Stimulated activated CD4-positive, alpha-beta T cell treated with anti-CD3 and anti-CD28 coated beads, Interleukin-15, amount 100 ng/mL, for 24 hours (primary cell): ENCODE measurements around the gene MZF1.
"Not testable (repeated sequence)": the region's sequence is repeated elsewhere in the genome, so short reads cannot be mapped to it uniquely, and the experiment has no call there.

ENCODE experiments used
- DNase-seq: peaks from one replicate; pipeline ENCODE4 v3.0.0-alpha.2; 2020

Gene MZF1

DNA sequence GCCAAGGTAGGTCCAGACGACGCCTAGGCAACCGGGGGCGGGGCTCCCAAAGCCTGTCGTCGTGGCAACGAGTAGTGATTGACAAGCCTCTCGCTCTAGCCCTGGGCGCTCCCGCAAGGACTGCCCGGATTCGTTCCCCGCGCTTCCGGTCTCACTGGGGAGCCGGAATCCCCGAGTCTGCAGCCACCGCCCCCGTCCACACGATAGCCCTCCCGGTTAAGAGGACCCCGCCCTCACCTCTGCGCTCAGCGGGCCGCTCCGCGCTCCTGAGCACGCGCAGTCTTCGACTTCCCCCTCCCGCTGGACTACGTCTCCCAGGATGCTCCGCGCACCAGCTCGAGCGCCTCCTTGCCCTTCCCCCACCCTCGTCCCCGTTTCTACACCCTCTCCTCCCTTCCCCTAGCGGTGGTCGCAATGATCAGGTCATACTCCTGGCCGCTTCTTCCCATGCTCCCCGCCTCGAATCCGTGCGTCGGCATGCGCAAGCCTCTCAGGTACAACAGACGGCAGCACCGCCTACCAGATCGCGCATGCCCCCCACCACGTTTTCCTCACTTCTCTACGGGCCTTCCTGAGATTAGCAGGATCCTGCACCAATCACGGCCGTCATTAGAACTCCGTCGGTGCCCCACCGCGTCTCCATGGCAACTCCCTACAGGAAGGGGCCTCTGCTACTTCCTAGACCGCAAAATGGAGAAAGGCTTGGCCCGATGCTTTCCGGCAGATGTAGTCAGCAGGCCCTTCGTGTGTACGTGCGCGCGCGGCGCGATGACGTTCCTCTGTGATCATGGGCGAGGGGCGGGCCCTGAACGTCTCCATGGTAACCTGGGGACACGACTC lies at the start of gene MZF1:
TSS of gene MZF1 (minus strand) at position 518 of the 840 bp plus-strand sequence. CDS start 1,946 bp downstream, outside the sequence.
- DNase-seq = peak; percentile 100

DNA sequence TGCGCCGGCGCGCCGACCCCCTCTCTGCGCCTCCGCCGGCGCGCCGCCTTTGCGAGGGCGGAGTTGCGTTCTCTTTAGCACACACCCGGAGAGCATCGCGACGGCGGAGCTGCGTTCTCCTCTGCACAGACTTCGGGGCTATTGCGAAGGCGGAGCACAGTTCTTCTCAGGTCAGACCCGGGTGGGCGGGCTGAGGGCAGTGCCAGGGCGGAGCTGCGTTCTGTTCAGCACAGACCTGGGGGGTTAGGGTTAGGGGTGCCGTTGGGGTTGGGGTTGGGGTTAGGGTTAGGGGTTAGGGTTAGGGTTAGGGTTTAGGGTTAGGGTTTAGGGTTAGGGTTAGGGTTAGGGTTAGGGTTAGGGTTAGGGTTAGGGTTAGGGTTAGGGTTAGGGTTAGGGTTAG lies 34.1 kb upstream of the MZF1 start:
- DNase-seq = not testable (repeated sequence)

DNA sequence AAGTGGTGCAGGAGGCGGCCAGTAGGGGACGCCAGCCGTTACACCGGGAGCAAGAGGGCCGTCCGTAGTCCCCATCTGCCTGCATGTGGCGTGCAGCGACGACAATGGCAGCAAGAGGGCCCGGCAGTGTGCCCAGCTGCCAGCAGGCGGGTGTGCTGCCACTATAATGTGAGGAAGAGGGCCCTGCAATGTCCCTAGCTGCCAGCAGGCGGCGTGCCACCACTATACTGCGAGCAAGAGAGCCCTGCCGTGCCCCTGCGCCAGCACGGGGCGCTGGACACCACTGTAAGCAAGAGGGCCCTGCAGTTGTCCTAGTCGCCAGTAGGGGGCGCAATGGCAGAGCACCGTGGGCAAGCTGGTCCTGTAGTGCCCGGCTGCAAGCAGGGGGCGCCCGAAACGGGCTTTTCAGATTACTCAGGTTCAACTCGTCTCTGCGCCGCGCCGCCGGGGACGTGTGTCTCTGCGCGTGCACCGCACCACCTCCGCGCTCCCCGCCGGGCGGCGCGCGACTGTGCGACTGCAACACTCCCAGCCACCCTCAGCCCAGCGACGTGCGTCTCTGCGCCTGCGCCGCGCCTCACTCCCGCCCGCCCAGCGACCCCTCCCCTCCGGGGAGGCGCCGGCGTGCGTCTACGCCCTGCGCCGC lies 33.2 kb upstream of the MZF1 start:
- not testable (repeated sequence) for DNase-seq

DNA sequence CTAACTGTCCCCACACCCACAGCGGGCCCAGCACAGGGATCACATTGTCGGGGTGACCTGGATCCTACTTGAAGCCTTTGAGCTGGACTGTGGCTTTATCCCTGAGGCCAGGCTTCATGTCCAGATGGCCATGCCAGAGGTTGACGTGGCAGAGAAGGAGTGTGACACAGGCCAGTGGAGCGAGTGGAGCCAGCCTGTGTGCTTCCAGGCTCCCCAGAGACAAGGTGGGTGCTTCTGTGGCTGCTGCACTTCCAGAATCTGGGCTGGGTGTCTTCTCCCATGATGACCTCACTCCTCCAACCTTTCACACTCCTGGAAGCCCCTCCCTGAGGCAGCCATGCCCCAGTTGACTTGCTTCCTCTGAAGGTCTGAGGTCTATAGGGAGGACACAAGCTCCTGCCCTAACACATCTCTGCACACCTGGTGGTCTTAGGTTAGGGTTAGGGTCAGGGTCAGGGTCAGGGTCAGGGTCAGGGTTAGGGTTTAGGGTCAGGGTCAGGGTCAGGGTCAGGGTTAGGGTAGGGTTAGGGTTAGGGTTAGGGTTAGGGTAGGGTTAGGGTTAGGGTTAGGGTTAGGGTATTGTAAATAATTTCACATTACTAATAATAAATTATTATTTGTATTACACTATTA lies 13.1 kb upstream of the MZF1 start:
- DNase-seq = no peak

DNA sequence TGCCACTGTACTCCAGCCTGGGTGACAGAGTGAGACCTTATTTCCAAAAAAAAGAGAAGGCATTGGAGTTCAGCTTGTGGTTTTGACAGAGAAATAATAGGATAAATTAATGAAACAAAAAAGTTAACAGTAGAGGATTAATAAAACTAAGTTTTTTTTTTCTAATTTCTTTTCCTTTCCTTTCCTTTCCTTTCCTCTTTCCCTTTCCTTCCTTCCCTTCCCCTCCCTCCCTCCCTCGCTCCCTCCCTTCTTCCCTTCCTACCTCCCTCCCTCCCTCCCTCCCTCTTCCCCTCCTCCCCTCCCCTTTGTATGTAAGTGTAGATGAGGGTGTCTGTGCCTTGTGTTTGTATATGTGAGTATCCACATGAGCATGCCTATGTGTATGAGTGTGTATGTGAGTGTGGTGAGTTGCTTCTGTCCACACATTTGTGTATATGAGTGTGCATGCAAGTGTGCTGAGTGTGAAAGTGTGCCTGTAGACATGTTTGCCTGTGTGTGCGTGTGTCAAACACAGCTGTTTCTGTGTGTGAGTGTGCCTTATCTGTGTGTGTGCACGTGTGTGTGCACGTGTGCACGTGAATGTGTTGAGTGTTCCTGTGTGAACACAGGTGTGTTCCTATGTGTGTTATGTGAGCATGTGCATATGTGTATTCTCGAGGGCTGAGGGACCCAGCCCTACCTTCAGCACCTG lies 12.5 kb upstream of the MZF1 start:
- no peak for DNase-seq

DNA sequence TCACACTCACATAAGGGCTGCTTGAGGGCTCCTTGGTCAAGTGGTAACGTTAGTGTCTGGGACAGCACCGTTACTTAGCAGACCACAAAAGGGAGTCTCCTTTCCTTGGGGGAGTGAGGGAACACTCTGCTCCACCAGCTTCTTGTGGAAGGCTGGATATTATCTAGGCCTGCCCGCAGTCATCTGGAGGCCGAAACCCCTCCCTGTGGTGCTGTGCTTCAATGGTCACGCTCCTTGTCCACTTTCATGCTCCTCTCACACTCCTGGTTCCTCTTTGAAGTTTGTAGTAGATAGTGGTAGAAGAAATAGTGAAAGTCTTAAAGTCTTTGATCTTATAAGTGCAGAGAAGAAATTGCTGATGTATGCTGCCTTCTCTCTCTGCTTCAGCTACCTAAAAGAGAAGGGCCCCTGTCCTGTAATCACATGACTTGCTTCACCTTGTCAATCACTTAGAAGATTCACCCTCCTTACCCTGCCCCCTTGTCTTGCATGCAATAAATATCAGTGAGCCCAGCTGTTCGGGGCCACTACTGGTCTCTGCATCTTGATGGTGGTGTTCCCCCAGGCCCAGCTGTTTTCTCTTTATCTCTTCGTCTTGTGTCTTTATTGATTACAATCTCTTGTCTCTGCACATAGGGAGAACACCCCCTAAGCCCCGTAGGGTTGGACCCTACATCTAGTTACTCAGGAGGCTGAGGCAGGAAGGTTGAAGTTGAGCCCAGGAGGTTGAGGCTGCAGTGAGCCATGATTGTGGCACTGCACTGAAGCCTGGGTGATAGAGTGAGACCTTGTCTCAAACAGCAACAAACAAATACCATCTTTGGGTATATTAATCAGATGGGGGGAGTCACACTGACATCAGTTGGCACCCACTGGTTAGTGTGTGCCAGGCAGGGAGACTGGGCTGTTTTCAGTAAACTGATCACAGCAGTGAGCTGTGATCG lies 11.6 kb upstream of the MZF1 start:
- DNase-seq = no peak

DNA sequence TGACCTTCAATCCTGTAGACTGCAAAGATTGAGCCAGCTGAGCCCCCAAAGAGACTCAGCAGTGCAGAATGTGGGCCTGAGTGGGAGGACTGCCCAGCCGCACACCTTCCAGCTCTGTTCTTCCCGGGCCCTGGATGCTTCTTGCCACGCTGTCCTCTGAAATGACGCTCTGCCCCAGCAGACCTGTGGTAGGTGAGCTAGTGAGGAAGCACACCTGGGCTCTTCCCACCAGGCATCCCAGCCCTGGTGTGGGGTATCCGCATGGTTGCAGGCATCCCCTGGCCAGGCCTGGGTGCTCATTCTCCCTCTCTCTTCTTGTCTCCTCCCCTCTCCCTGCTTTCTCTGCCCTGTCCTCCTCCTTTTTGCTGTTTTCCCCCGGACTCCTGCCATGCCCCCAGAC lies 9.8 kb upstream of the MZF1 start:
- DNase-seq = no peak

DNA sequence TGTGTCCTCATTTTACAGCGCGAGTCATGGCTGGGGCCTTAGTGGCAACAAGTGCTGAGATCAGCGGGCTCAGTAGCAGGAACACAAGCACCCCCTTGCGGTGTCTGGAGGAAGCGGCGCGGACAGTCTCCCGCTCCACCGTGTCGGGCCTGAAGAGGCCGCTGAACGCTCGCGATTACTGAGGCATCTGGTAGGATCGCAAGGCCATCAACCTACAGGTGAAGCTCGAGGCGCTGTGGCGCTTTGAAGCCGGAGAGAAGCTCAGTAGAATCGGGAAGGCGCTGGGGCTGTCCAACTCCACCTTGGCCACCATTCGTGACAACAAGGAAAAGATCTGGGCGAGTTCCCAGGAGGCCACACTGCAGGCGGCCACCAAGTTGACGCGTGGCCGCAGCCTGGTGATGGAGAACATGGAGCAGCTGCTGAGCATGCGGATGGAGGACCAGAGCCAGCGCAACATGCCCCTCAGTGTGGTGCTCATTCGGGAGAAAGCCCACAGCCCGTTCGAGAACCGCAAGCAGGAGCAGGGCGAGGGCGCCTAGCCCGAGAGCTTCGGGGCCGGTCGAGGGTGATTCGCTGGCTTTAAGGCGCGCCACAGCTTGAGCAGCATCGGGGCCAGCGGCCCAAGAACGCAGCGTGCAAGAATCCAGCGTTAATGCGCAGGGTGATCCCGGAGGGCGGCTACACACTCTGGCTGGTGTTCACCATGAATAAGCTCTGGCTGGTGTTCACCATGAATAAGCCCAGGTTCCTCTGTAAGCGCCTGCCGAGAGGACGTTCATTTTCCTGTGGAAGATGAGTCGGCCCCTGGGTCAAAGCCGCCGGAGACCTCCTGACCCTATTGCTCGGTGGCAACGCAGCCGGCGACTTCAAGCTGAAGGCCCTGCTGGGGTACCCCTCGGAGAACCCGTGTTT lies 8.3 kb upstream of the MZF1 start:
- peak; percentile 92 for DNase-seq

DNA sequence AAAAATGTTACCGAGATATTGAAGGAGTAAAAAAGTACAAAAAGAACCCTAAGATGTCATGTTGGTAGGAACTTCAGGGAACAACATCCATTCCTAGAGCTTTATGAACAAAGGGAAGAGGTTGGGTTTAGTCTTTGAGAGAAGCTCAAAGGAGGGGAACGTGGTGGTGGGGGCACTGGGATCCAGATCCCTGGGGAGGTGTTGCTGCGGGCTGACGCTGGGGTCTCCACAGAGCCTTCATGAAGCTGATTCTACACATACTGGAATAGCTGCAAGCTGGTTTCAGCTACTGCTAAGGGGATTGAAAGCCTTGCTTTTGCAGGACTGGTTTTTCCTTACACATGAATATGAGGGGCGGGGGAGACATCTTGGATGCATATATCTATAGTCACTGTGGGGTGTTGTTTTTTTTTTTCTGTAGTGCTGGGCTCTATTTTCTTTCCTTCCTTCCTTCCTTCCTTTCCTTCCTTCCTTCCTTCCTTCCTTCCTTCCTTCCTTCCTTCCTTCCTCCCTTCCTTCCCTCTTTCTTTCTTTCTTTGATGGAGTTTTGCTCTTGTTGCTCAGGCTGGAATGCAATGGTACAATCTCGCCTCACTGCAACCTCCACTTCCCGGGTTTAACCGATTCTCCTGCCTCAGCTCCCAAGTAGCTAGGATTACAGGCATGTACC lies 6.5 kb upstream of the MZF1 start:
- DNase-seq = no peak

DNA sequence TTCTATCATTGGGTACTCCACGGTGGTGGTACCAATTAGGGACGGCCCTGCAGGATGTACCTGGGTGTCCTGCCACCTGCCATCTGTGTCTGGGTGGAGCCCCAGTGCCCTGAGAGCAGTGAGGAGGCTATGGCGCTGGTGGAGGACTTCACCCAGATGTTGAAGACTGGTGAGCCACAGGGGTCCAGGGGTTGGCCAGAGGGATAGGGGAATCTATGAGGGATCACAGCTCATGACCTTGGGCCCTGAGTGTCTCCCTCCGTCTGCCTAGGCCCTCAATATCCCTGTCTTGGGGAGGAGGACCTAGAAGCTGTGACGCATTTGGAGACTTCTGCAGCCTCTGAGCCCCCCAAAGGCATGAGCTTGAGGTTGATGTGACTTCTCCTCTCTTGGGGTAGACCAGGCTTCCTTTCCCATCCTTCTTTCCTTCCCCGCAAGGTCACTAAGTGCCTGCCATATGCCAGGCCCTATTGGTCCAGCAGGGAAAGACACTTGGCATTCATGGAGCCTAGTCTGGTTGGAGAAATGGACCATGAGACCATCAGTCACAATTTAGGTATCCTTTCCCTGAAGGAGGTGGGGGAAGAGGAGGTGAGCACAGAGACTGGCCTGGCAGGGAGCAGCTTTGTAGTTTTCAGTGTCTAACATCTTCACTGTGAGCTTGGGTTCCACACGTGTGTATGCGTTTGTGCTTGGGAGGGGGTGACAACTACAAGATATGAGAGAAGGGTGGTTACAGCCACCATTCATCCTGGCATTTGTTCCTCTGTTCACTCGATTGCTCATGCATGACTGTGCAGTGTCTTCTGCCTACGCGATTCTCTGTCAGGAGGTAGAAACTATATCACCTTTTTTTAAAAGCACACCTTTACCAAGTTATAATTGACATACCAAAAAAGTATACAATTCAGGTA lies 5.1 kb upstream of the MZF1 start:
- peak; percentile 38 for DNase-seq

DNA sequence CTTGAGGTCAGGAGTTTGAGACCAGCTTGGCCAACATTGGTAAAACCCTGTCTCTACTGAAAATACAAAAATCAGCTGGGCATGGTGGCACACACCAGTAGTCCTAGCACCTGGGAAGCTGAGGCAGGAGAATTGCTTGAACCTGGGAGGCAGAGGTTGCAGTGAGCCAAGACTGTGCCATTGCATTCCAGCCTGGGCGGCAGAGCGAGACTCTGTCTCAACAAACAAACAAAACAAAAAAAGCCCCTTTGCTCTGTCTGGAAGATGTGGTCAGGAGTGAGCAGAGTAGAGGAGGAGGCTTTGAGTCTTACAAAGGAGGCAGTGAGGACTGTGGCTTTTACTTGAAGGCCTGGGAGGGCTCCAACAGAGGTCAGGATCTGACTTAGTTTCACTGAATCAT lies 4.4 kb upstream of the MZF1 start:
- not testable (repeated sequence) for DNase-seq

DNA sequence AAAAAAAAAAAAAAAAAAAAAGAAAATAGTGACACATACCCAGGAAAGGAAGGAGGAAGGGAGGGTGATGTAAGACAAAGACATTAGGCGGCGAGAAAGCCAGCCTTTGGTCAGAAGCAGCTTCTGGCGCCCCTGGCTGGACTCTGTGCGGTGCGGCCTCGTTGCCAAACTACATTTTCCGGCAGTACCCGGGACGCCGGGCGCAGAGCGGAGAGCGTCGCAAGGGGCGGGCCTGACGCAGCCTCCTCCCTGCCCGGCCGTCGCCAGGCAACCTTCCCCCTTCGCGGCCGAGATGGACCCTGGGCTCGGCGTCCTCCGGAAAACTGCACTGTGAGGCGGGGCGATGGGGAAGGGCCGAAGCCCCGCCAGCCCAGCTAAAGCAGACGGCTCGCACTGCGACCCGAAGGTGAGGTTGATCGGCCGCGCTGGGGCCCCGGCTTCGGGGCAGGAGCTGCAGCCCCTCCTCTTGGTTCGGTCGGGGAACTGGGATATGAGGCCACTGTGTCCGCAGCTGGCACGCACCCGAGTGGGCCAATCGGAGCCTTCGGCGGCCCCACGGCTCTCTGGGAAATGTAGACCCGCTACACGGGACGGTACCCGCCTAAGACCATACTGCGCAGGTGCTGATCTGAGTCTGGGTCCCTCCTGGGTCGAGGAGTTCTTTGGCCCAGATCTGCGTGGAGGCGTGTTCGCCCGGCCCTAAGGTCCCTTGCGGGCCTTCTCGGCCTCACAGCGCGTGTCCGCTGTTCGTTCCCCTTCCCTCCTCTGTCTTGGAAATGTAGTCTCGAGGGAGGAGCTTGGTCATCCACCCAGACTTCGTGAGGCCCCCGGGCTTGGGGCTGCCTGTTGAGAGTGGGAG lies 2.3 kb upstream of the MZF1 start:
- peak; percentile 89 for DNase-seq

DNA sequence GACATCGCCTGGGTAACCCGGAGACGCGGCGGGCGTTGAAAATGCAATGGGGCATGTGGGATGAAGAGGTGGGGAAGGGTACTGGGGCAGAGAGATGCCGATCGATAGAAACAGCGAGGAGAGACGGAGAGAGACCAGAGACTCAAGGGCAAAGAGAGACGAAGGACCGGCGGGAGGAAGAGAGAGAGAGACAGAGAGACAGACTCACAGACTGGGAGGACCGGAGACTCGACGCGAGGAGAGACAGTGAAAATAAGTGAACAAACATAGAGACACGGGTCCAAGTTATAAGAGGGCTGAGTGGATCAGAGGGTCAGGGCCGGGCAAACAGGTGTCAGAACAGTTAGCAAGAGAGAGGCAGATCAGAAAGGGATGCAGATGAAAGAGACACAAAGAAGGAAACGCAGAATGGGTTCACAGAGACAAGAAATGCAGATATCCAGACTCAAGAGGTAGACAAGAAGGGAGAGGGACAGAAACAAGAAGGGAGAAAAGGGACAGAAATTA lies 576 bp upstream of the MZF1 start:
- no peak for DNase-seq

DNA sequence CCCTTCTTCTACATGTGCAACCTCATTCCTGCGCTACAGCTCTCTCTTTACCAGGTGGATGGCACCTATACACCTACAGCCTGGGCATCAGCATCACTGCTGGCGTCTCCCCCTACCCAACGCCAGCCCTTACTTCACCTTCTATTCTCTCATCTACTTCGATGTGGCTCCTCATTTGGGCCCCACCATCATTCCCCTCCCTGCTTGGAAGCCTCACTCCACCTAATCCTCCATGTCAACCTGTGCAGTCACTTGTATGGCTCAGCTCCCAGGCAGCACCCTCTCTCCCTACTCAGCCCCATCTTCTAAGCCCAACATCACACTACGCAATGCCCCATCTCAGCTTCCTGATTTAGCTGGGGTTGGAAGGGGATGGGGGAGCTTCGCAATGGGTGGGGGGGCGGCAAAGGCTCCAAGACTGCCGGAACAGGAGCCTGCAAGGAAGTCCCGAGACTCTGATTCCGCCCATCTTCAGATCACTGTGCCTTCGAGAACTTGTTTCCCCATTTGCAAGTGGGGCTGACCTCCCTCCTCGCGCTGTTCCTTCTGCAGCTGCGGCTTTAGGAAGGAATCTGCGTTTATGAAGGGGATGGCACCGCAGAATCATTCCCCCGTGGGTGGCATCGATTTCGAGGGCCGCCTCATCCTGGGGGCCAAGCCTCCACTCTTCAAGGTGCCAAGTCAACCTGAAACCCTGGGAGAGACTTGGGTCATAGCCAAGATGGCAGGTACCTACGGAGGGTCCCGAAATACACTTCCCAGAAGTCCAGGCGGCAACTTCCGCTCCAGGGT lies 913 bp downstream of the MZF1 start:
- no peak for DNase-seq

DNA sequence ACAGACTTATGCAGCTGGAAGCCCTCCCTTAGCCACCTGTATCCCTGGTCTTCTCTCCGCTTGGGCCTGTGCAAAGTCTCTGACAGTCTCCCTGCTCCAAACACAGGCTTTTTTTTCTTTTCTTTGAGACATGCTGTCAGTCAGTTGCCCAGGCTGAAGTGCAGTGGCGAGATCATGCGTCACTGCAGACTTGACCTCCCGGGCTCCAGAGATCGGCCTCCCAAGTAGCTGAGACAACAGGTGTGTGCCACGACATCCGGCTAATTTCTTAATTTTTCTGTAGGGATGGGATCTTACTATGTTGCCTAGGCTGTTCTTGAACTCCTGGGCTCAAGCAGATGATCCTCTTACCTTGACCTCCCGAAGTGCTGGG lies 1.6 kb downstream of the MZF1 start:
- no peak for DNase-seq

DNA sequence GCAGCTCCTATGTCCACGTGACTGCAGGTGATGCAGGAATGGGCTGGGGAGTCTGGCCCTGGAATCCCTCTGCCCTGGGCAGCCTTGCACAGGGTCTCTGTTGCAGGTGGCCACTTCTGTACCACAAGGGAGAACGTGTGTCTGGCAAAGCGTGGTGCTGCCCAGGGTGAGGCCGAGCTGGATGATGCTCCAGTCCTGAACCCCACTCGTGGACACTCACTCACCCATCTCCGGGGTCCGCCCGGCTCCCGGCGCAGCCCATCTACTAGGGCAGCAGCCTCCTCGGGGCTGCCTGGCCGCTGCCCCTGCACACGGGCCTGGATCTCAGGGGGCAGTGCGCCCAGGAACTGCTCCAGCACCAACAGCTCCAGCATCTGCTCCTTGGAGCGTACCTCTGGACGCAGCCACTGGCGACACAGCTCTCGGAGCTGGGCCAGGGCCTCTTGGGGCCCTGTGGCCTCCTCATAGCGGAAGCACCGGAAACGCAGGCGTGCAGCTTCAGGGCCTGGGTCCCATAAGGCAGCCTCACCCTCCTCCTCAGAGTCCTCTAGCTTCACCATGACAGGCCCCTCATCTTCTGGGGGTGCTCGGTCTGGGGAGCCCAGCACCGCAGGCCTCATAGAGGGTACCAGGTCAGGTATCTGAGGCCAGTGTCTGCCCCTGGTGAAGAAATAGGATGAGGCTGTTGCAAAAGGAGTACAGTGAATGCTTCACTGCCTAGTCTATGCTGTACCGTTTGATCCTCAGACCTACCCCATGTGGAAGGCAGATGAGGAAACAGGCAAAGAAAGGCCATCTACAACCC lies 2.2 kb downstream of the MZF1 start:
- DNase-seq = no peak
